ENCODE measurements around the gene RPN2. TPM values are rescaled to one million over a fixed set of nuclear protein-coding genes. Genes with fewer than 3 reads are reported as not detected.

The RPN2 gene
- 183 TPM for total RNA-seq (2013)
- 100 to 1,000 TPM; 169 to 215 (median 199) TPM for polyA plus RNA-seq
- polyA minus RNA-seq = 82.8 and 111 TPM in 2 replicates
- 79.9 to 207 (median 140) reads per million in 11 experiments for total RNA-seq

DNA sequence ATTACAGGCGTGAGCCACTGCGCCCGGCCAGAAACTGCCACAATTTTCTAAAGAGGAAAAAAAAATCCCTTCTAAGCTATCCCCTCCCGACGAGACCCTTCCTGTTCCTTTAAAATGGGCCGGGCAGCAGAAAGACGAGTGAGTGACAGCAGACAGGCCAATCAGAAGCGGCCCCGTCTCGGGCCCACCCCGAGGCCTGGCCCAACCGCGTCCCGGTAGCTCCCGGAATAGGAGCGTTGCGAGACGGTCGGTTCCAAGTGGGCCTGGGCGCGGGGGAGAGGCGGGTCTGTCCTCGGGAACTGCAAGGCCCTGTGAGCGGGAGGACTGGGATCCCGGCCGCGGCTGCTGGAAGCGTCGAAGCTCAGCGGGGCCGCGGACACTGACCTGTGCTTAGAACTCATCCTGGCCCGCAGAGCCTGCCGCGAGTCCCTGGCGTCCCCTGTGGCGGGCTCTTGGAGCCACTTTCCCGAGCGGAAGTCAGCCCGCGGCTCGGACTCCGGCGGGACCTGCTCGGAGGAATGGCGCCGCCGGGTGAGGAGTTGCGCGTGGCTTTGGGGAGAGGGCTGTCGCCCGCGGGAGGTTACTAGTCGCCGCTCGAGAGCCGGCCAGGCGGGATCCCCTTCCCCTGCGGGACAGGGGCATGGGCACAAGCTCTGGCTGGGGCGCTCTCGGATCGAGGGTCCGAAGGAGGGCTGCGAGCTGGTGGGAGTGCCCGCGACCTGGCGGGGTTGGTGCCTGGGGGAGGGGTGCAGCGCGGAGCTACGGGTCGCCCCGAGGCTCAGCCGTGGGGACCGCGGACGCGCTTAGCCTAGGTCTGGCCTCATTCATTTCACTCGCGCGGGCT lies at the start of gene RPN2, which contains the start of gene MROH8:
Gene RPN2, plus strand, starts transcription at position 492 of the 844 bp plus-strand sequence. Its CDS starts 27 bp downstream, at position 519.
Gene MROH8, minus strand, starts transcription at position 710 of the 844 bp plus-strand sequence.
- Histone ChIP-seq H3K36me3 (replicated peaks in 1 of 2; ENCODE audit: control insufficient read depth in 1 of 2, insufficient read depth in 2 of 2, low read length in 2 of 2) (peaks cover 11 to 18% of the 10 kb centered on the region in 2 donors), H2AFZ (ENCODE audit: insufficient read depth, low read depth, low read length, poor library complexity, severe bottlenecking) (peak within 1 kb of the TSS; percentile 84), H3K4me3 (replicated peaks in 1 of 3; ENCODE audit: low read depth in 2 of 3, low read length in 3 of 3) (peak within 1 kb of the TSS; percentile 58 to 99 (median 88)), H3K79me2 (ENCODE audit: insufficient read depth, low read length) (peaks cover 61% of the 10 kb centered on the region), H3K4me1 (ENCODE audit: control insufficient read depth in 1 of 2, insufficient read depth in 2 of 2, low read length in 2 of 2) (peaks cover 17 to 30% of the 10 kb centered on the region in 2 donors), H3K9ac (ENCODE audit: insufficient read depth, low read length, poor library complexity, severe bottlenecking) (peak within 1 kb of the TSS; percentile 99), H3K4me2 (replicated peaks; ENCODE audit: extremely low read depth, low read length, poor library complexity, severe bottlenecking) (peak within 1 kb of the TSS; percentile 95), H3K9me3 (replicated peaks in 1 of 2; ENCODE audit: control insufficient read depth in 1 of 2, insufficient read depth in 1 of 2, low read length in 2 of 2) (no peaks in the 10 kb centered on the region), H4K20me1 (ENCODE audit: insufficient read depth, low read length) (peaks cover 40% of the 10 kb centered on the region), H3K27me3 (ENCODE audit: control insufficient read depth in 2 of 2, insufficient read depth in 2 of 2, low read length in 2 of 2) (no peaks in the 10 kb centered on the region), H3K27ac (ENCODE audit: low read depth in 1 of 2, low read length in 2 of 2) (peak within 1 kb of the TSS; percentile 97)
- peaks cover 0 to 1% (median 0%) of the 10 kb centered on the region in 7 donors for H3K9me3 Mint-ChIP-seq
- H3K4me3 Mint-ChIP-seq = peak within 1 kb of the TSS; percentile 96 to 97
- TF ChIP-seq, protein P1, sequence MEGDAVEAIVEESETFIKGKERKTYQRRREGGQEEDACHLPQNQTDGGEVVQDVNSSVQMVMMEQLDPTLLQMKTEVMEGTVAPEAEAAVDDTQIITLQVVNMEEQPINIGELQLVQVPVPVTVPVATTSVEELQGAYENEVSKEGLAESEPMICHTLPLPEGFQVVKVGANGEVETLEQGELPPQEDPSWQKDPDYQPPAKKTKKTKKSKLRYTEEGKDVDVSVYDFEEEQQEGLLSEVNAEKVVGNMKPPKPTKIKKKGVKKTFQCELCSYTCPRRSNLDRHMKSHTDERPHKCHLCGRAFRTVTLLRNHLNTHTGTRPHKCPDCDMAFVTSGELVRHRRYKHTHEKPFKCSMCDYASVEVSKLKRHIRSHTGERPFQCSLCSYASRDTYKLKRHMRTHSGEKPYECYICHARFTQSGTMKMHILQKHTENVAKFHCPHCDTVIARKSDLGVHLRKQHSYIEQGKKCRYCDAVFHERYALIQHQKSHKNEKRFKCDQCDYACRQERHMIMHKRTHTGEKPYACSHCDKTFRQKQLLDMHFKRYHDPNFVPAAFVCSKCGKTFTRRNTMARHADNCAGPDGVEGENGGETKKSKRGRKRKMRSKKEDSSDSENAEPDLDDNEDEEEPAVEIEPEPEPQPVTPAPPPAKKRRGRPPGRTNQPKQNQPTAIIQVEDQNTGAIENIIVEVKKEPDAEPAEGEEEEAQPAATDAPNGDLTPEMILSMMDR (IDR thresholded peaks at IDR 0.05) = no peak
- peak within 1 kb of the TSS; percentile 97 to 100 (median 99) for H3K27ac Mint-ChIP-seq
- H3K36me3 Mint-ChIP-seq = peaks cover 16 to 28% of the 10 kb centered on the region in 2 donors
- intact Hi-C loops (cut with micrococcal nuclease) = loop anchor here in 1 of 2 donors (2.0 to 10.0 kb wide), 2 partner anchors 44 to 84 kb away; partner anchors contain the start of gene RBL1
- peak; percentile 94 to 96 (median 95) for DNase-seq
- WGBS (ENCODE audit: insufficient coverage) = under 1% methylated on average over 76 of the region's 80 CpGs
- H3K27me3 Mint-ChIP-seq (ENCODE audit: low read depth in 3 of 3) = no peaks in the 10 kb centered on the region
- peaks cover 25% of the 10 kb centered on the region for H3K4me1 Mint-ChIP-seq

DNA sequence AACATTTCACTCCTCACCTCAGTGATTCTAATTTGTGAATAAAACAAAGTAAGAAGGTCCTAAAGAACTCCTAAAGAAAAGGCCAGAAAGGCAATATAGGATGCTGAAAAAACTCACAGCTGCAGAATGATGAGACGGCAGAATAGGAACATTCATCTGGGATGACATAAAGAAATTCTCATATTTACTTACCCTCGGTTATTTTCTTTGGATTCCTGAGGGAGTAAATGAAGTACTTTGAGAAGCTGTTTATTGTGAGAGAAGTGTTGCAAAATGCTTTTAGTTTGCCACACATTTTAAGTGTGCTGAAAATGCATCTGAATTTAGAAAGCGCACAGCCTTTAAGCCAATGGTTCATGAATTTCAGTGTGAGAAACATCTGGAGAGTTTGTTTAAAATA lies 47.6 kb upstream of the RPN2 start:
- no peak for DNase-seq
- H3K4me3 ChIP-seq (replicated peaks in 1 of 3; ENCODE audit: low read depth in 2 of 3, low read length in 3 of 3) = no peak overlapping the region
- no peaks in the 10 kb centered on the region for H3K27me3 ChIP-seq (ENCODE audit: control insufficient read depth in 2 of 2, insufficient read depth in 2 of 2, low read length in 2 of 2)
- H3K36me3 ChIP-seq (replicated peaks in 1 of 2; ENCODE audit: control insufficient read depth in 1 of 2, insufficient read depth in 2 of 2, low read length in 2 of 2) = no peaks in the 10 kb centered on the region
- no peaks in the 10 kb centered on the region for H3K9me3 ChIP-seq (replicated peaks in 1 of 2; ENCODE audit: control insufficient read depth in 1 of 2, insufficient read depth in 1 of 2, low read length in 2 of 2)
- Mint-ChIP-seq H3K36me3 (peaks cover 0 to 1% of the 10 kb centered on the region in 2 donors), H3K4me1 (no peaks in the 10 kb centered on the region), H3K4me3 (no peak overlapping the region), H3K9me3 (peaks cover 0 to 2% (median 0%) of the 10 kb centered on the region in 7 donors), H3K27me3 (ENCODE audit: low read depth in 3 of 3) (peaks cover 0 to 7% (median 1%) of the 10 kb centered on the region in 3 donors), H3K27ac (no peak overlapping the region)
- TF ChIP-seq, protein P1 (IDR thresholded peaks at IDR 0.05) = no peak
- no peak overlapping the region for H2AFZ ChIP-seq (ENCODE audit: insufficient read depth, low read depth, low read length, poor library complexity, severe bottlenecking)
- H3K4me2 ChIP-seq (replicated peaks; ENCODE audit: extremely low read depth, low read length, poor library complexity, severe bottlenecking) = no peak overlapping the region
- H3K79me2 ChIP-seq (ENCODE audit: insufficient read depth, low read length) = no peaks in the 10 kb centered on the region
- H3K27ac ChIP-seq (ENCODE audit: low read depth in 1 of 2, low read length in 2 of 2) = no peak overlapping the region
- intact Hi-C loops (cut with micrococcal nuclease) = no loop called here
- H3K9ac ChIP-seq (ENCODE audit: insufficient read depth, low read length, poor library complexity, severe bottlenecking) = no peak overlapping the region
- H3K4me1 ChIP-seq (ENCODE audit: control insufficient read depth in 1 of 2, insufficient read depth in 2 of 2, low read length in 2 of 2) = no peaks in the 10 kb centered on the region
- no peaks in the 10 kb centered on the region for H4K20me1 ChIP-seq (ENCODE audit: insufficient read depth, low read length)
- 60% methylated on average over 1 of the region's 3 CpGs for WGBS (ENCODE audit: insufficient coverage)

All from CD14-positive monocyte (primary cell).